Erythroblast (primary cell): ENCODE data around the gene GBP7.

Source experiments
- GATA1 ChIP-seq: IDR thresholded peaks from 2 replicates; pipeline ENCODE4 v1.6.1; 2011; ENCODE audit warnings: low read depth, mild to moderate bottlenecking, control low read depth, low read length, moderate library complexity
- POLR2A ChIP-seq: IDR thresholded peaks from 2 replicates; pipeline ENCODE4 v1.6.1; 2011; ENCODE audit warnings: mild to moderate bottlenecking, low read length

DNA sequence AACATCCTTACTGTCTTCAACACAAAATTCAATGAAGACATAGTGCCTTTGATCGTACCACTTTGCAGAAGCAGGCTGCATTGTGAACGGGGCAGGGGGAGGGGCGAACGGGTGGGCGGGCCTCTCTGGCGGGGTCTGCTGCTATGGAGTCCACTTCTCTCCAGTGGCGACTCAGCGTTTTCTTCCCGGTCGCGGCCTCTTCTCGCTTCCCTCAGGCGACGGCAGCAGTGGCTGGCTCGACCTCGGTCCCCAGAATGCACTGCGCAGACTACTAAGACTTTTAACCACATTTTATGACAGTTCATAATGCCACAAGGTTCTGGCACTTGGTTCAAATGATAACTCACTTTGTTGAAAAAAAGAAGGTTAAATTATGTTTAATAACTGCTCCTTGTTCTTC is 71.1 kb downstream of the GBP7 start:
- TF ChIP-seq POLR2A: no peak
- TF ChIP-seq GATA1: no peak
